HK-2 (cell line): ENCODE results near the gene APOBEC3C.
"Not testable (repeated sequence)": the region's sequence is repeated elsewhere in the genome, so short reads cannot be mapped to it uniquely, and the experiment has no call there.

Source experiments
- DNase-seq: peaks from one replicate; pipeline ENCODE4 v3.0.0-alpha.2; 2018; ENCODE audit not compliant: unreplicated experiment

APOBEC3C gene

GRCh38 chr22:38981992-38982927, 31.8 kb upstream of the APOBEC3C start, which contains the start of gene APOBEC3B:
Gene APOBEC3B, plus strand, starts transcription at chr22:38982347. Its CDS starts 107 bp downstream, at chr22:38982454.
- peak; percentile 85 for DNase-seq

- DNase-seq = no peak
Observed at GRCh38 chr22:38984224-38984623, 29.8 kb upstream of the APOBEC3C start.

- DNase-seq = peak; percentile 76
Observed at GRCh38 chr22:38984784-38985757, 29.0 kb upstream of the APOBEC3C start.

GRCh38 chr22:38986629-38987028, 27.4 kb upstream of the APOBEC3C start:
- no peak for DNase-seq

- DNase-seq = no peak
Observed at GRCh38 chr22:38987171-38987895, 26.7 kb upstream of the APOBEC3C start.

- no peak for DNase-seq
Observed at GRCh38 chr22:38989466-38989865, 24.6 kb upstream of the APOBEC3C start.

- DNase-seq = not testable (repeated sequence)
Observed at GRCh38 chr22:38992871-38993371, 21.1 kb upstream of the APOBEC3C start.

GRCh38 chr22:38996105-38996504, 18.0 kb upstream of the APOBEC3C start:
- DNase-seq = no peak

- no peak for DNase-seq
Observed at GRCh38 chr22:38997518-38997917, 16.5 kb upstream of the APOBEC3C start.

GRCh38 chr22:39003165-39003638, 10.9 kb upstream of the APOBEC3C start:
- DNase-seq = peak; percentile 70

- DNase-seq = no peak
Observed at GRCh38 chr22:39007177-39007576, 6.9 kb upstream of the APOBEC3C start.

- DNase-seq = not testable (repeated sequence)
Observed at GRCh38 chr22:39008271-39008850, 5.7 kb upstream of the APOBEC3C start.

- DNase-seq = no peak
Observed at GRCh38 chr22:39010946-39011345, 3.1 kb upstream of the APOBEC3C start.

- DNase-seq = no peak
Observed at GRCh38 chr22:39012533-39013511, 1.2 kb upstream of the APOBEC3C start.

GRCh38 chr22:39013561-39013941, 506 bp upstream of the APOBEC3C start:
- DNase-seq = not testable (repeated sequence)

GRCh38 chr22:39014723-39015121, 665 bp downstream of the APOBEC3C start:
- DNase-seq = not testable (repeated sequence)

GRCh38 chr22:39016592-39016991, 2.5 kb downstream of the APOBEC3C start:
- no peak for DNase-seq

- DNase-seq = no peak
Observed at GRCh38 chr22:39017596-39018365, 3.7 kb downstream of the APOBEC3C start.
